Esophagus muscularis mucosa (tissue), 4 donors: Measurements from ENCODE around the gene SNAPC3. TPM values are rescaled to one million over a fixed set of nuclear protein-coding genes. Genes with fewer than 3 reads are reported as not detected.

ENCODE experiments used
- DNase-seq: peaks from one replicate; pipeline ENCODE4 v3.0.0-alpha.2; 2017; ENCODE audit errors: extremely low spot score
- H3K27ac ChIP-seq, 4 donors: fragments of 200-600 bp; sonication (generic); replicated peaks in 1 of 4; 1 replicate in 3 of 4; 2 replicates in 1 of 4; pipeline ENCODE4 v1.5.1; 2016 to 2019; ENCODE audit warnings: mild to moderate bottlenecking in 1 of 4
- H3K27me3 ChIP-seq, 4 donors: fragments of 200-600 bp; sonication (generic); one replicate each; pipeline versions ENCODE4 v1.5.1 to v1.6.0; 2016 to 2019
- H3K36me3 ChIP-seq, 4 donors: fragments of 200-600 bp; sonication (generic); one replicate each; pipeline ENCODE4 v1.5.1; 2016 to 2019
- H3K4me1 ChIP-seq, 4 donors: fragments of 200-600 bp; sonication (generic); one replicate each; pipeline ENCODE4 v1.5.1; 2016 to 2019
- H3K4me3 ChIP-seq, 4 donors: fragments of 200-600 bp; sonication (generic); 1 replicate in 2 of 4; 2 replicates in 2 of 4; pipeline ENCODE4 v1.5.1; 2016 to 2019; ENCODE audit warnings: mild to moderate bottlenecking in 4 of 4, moderate library complexity in 1 of 4
- H3K9me3 ChIP-seq, 4 donors: fragments of 200-600 bp; sonication (generic); 1 replicate in 3 of 4; 2 replicates in 1 of 4; pipeline ENCODE4 v1.5.1; 2016 to 2019
- CTCF ChIP-seq, 3 experiments: fragments of 200-600 bp in 2 of 3; fragments of 450-650 bp in 1 of 3; sonication (generic) in 2 of 3; IDR thresholded peaks; one replicate each; pipeline ENCODE4 v1.5.1; 2017 to 2019; ENCODE audit warnings: antibody characterized with exemption in 3 of 3, mild to moderate bottlenecking in 2 of 3, moderate library complexity in 1 of 3
- EP300 ChIP-seq: sonication (generic); formaldehyde crosslinking; IDR thresholded peaks from one replicate; pipeline ENCODE4 v1.6.1; 2017; ENCODE audit warnings: antibody characterized with exemption
- POLR2A ChIP-seq: fragments of 450-650 bp; IDR thresholded peaks from one replicate; pipeline ENCODE4 v1.6.1; 2017; ENCODE audit warnings: antibody characterized with exemption, moderate library complexity, mild to moderate bottlenecking, low read depth
- POLR2AphosphoS5 ChIP-seq, 2 donors: sonication (generic); formaldehyde crosslinking; IDR thresholded peaks; one replicate each; pipeline ENCODE4 v1.6.1; 2017; ENCODE audit warnings: antibody characterized with exemption in 2 of 2
- WGBS: methylation state at CpG from one replicate; pipeline ENCODE4 v1.1.5; 2018; 5-methylcytosine and 5-hydroxymethylcytosine counted together
- intact Hi-C: fragments of 100-400 bp; cut with DNase I; formaldehyde crosslinking; loops from one replicate; pipeline ENCODE4 v1.15.1; 2023
- total RNA-seq, 4 donors: library from RNA; depleted of rRNA; stranded (reverse); fragments of >200 nt; gene quantifications; one replicate each; pipeline versions ENCODE4 v1.1.0 to v1.2.1, GENCODE V29; 2016

SNAPC3 gene
- total RNA-seq, 4 donors from 2014 or later = 26.3 to 38.8 (median 34.6) TPM

DNA sequence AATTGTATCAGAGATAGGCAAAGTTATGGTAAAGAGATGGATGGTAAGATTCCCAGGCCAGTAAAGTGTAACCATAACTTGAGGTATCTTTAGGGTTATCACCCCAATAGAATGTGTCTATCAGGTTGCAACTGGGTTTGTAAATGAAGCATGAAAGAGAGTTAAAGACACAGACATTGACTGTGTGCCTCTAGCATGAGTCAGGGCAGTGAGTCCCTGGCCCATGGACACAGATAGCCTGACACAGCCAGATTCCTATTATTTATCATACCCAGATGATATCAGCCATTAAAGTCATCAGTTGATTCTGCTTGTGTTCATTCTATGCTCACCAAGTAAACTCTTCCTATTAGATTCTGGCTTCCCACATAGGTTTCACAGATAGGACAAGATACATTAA is 33.5 kb upstream of the SNAPC3 start:
- DNase-seq = no peak
- Histone ChIP-seq H3K27ac (no peak overlapping the region), H3K36me3 (no peaks in the 10 kb centered on the region), H3K4me3 (no peak overlapping the region), H3K27me3 (no peaks in the 10 kb centered on the region), H3K9me3 (no peaks in the 10 kb centered on the region), H3K4me1 (no peaks in the 10 kb centered on the region)
- intact Hi-C loops = no loop called here
- no peak for TF ChIP-seq EP300

DNA sequence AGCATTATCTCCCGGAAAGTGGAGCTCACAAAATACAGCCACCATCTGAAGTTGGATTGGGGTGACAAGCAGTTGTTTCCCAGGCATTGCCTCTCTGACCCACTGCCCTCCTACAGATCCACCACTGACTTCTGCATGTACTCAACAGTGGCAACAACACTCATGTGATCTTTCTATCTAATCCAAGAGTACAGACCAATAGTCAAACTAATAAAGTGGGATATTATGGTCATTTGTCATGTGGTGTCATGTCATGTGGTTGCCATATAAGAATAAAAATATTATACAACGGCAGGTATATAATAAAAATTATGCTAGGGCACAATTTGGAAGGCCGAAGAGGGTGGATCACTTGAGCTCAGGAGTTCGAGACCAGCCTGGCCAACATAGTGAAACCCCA is 33.0 kb upstream of the SNAPC3 start:
- no peak overlapping the region for H3K27ac ChIP-seq
- no peaks in the 10 kb centered on the region for H3K36me3 ChIP-seq
- WGBS = 90% methylated on average over 4 of the region's 4 CpGs
- H3K4me3 ChIP-seq = no peak overlapping the region
- intact Hi-C loops = no loop called here
- DNase-seq = no peak
- H3K27me3 ChIP-seq = no peaks in the 10 kb centered on the region
- no peak for TF ChIP-seq EP300
- TF ChIP-seq POLR2AphosphoS5 (IDR thresholded peaks at IDR 0.05) = no peak
- no peak for TF ChIP-seq POLR2A
- TF ChIP-seq CTCF (IDR thresholded peaks at IDR 0.05) = no peak
- H3K9me3 ChIP-seq = no peaks in the 10 kb centered on the region
- H3K4me1 ChIP-seq = no peaks in the 10 kb centered on the region

- Histone ChIP-seq H3K27ac (no peak overlapping the region), H3K4me3 (no peak overlapping the region), H3K36me3 (no peaks in the 10 kb centered on the region), H3K9me3 (no peaks in the 10 kb centered on the region), H3K4me1 (no peaks in the 10 kb centered on the region), H3K27me3 (no peaks in the 10 kb centered on the region)
- intact Hi-C loops = no loop called here
- no peak for TF ChIP-seq CTCF (IDR thresholded peaks at IDR 0.05)
- no peak for TF ChIP-seq POLR2A
- no peak for TF ChIP-seq EP300
- no peak for TF ChIP-seq POLR2AphosphoS5 (IDR thresholded peaks at IDR 0.05)
- 94% methylated on average over 2 of the region's 2 CpGs for WGBS
- no peak for DNase-seq
These were observed 32.5 kb upstream of the SNAPC3 start for GRCh38 chr9:15390201-15390600.

DNA sequence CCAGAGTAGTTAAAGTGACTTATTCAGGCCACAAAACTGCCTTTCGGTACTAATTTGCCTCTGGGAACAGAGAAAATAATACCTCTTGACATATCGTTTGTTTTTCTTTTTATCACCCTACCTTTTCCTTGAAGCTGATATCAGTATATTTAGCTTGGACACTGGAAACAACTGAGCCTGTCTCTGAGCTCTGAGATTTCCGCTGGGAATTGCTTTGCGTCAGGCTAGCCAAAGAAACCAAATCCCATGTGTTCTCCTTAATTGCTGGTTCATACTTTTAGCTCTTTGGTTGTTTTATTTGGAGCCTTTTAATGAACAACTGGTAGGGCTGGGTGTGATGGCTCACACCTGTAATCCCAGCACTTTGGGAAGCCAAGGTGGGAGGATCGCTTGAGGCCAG is 30.3 kb upstream of the SNAPC3 start:
- Histone ChIP-seq H3K4me3 (no peak overlapping the region), H3K36me3 (no peaks in the 10 kb centered on the region), H3K9me3 (no peaks in the 10 kb centered on the region), H3K27ac (no peak overlapping the region), H3K27me3 (no peaks in the 10 kb centered on the region), H3K4me1 (no peaks in the 10 kb centered on the region)
- no peak for TF ChIP-seq CTCF (IDR thresholded peaks at IDR 0.05)
- DNase-seq = no peak
- intact Hi-C loops = no loop called here
- WGBS = 81% methylated on average over 5 of the region's 5 CpGs

- intact Hi-C loops = no loop called here
- Histone ChIP-seq H3K27ac (no peak overlapping the region), H3K36me3 (no peaks in the 10 kb centered on the region), H3K9me3 (no peaks in the 10 kb centered on the region), H3K4me3 (no peak overlapping the region), H3K4me1 (no peaks in the 10 kb centered on the region), H3K27me3 (no peaks in the 10 kb centered on the region)
- no peak for TF ChIP-seq EP300
- TF ChIP-seq POLR2AphosphoS5 (IDR thresholded peaks at IDR 0.05) = no peak
- no peak for TF ChIP-seq POLR2A
- no peak for TF ChIP-seq CTCF (IDR thresholded peaks at IDR 0.05)
- no peak for DNase-seq
- WGBS = 63% methylated on average over 5 of the region's 5 CpGs
These were observed 22.3 kb upstream of the SNAPC3 start for GRCh38 chr9:15400281-15400941.
